H1 (cell line): ENCODE data around the gene PTK6. TPM values are rescaled to one million over a fixed set of nuclear protein-coding genes. Genes with fewer than 3 reads are reported as not detected.

Source experiments
- CEBPB ChIP-seq: IDR thresholded peaks from 2 replicates; pipeline ENCODE4 v1.6.1; 2012; ENCODE audit warnings: low read depth, low read length
- polyA plus RNA-seq, 7 experiments: library from polyadenylated mRNA; depleted of rRNA in 3 of 7; stranded (reverse) in 5 of 7; unstranded in 2 of 7; fragments of >200 nt in 5 of 7; fragments of 200-250 nt in 2 of 7; gene quantifications; 1 replicate in 5 of 7; 2 replicates in 1 of 7; 4 replicates in 1 of 7; pipeline versions ENCODE4 v1.2.1 to v1.2.3, GENCODE V29; 2011 to 2013; ENCODE audit warnings: missing spikeins in 2 of 7, mixed read lengths in 2 of 7
- total RNA-seq: library from RNA; stranded (reverse); fragmentation: NEBNext Ultra II Directional; extraction: Animal tissue kit (Norgen Biotek cat#: 25700); gene quantifications from 2 replicates; pipeline ENCODE4 v1.2.1, GENCODE V29; 2021

PTK6 gene
- total and polyA plus RNA-seq, 2 of the 8 experiments (the other 6 are each of a cell fraction or from before 2014, with no cell fraction given), result 0.12 to 0.19 TPM

GRCh38 chr20:63554361-63555278 is 17.4 kb upstream of the PTK6 start (continued):
- TF ChIP-seq CEBPB, result no peak
